HG02623 (cell line): Measurements from ENCODE around the gene CCT6B.
"Not testable (repeated sequence)": the region's sequence is repeated elsewhere in the genome, so short reads cannot be mapped to it uniquely, and the experiment has no call there.

Source experiments
- ATAC-seq: cut with Tn5 transposase; IDR thresholded peaks from one replicate; pipeline ENCODE4 v1.9.1; 2021; ENCODE audit warnings: moderate library complexity; ENCODE audit not compliant: unreplicated experiment

Gene CCT6B

DNA sequence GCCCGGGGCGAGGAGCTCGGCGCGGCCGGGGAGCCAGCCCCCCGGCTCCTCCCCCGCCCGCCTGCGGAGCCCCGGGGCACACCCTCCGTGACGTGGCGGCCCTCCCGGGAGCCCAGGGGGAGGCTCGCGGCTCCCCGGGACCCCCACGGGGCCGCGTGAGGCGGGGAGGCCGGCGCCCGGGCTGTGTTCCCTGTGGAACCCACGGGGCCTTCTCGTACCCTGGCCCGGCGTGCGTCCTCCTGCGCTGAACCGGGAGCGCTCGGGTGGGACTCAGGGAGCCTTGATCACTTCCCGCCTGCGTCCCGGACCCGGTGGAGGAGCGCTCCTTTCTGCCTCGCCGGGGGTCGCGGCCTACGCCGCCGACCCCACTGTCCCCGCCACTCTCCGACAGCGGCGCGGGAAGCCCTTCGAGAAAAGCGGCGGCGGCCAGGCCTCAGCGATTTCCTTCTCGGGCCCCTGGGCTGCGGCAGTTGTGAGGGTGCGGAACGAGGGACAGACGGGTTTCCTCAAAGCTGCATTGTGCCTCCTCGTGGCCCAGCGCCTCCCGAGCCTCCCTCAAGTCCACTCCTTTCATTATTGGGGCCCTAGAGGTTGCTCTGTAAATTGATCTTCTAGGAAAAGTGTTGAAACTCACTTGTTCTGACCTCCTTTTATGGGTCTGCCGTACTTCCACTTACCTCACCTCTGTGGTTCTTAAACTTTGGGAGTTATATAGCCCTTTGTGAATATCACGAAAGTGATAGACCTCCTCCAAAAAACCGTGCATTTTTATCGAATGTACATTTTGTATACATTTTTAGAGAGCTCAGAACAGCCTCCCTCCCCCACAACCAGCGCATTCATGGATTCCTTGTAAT lies 19.6 kb upstream of the CCT6B start:
- ATAC-seq: peak; percentile 79

DNA sequence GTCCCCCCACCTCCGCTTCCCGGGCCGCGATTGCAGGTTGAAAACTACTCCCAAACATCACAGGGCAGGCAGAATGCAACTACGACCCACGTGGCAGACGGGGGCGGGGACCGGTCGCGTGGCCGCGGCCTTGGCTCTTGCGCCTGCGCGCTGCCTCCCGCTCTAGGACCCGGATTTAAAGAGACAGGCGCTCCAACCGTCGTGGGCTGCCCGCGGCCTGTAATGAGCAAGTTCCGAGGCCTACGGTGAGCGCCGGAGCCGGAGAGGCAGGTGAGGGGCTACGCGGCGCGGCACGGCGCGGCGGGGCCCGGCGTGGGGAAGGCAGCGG lies 19.1 kb upstream of the CCT6B start, which contains the start of gene LIG3:
Gene LIG3, plus strand, starts transcription at position 160 of the 328 bp plus-strand sequence. CDS start 2,494 bp downstream, outside the sequence.
- peak; percentile 70 for ATAC-seq

DNA sequence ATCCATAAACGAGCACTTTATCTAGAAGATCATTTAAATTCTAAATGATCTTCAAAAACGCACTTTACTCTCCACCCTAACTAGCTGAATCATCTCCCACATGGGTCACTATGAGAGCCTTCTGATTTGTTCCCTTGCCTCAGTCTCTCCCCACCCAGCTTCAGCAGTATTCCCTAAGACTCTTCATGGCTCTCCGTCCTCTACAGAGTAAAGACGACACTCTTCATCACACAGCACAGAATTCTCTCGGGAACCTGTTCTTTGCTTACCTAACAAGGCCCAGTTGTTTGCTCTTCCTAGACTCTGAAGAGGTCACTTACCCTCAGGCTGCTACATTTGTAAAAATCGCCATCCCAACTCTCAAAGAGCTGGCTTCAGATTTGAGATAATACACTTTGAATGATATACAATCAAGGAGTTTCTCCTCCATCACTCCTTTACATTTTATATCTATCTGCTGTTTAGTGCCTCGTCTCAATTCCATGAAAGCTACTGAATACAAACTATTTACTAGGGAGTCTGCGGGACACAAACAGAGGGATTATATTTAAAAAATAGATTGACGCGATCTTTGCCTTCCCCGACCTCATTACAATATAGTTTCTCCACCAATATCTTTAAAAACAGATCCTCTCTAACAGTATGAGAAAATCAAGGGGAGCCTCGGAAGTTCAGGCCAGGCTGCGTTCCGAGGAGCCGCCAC lies 18.5 kb upstream of the CCT6B start:
- ATAC-seq: no peak

DNA sequence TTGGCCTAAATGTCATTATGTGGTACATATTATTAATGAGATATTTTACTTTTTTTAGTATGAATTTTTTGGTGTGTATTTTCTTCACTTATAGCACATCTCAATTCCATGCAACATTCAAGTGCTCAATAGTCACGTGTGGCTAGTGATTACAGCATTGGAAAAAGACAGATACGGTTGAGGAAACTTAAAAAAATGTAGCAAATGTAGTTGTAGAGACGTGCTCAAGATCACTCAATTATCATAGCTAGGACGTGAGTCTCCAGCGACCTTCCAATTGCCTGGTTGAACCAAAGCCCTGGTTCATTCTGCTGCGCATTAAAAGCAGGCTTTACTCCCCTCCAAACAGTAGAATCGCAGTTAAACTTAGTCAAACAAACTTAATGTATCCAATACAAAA lies 17.9 kb upstream of the CCT6B start:
- no peak for ATAC-seq

DNA sequence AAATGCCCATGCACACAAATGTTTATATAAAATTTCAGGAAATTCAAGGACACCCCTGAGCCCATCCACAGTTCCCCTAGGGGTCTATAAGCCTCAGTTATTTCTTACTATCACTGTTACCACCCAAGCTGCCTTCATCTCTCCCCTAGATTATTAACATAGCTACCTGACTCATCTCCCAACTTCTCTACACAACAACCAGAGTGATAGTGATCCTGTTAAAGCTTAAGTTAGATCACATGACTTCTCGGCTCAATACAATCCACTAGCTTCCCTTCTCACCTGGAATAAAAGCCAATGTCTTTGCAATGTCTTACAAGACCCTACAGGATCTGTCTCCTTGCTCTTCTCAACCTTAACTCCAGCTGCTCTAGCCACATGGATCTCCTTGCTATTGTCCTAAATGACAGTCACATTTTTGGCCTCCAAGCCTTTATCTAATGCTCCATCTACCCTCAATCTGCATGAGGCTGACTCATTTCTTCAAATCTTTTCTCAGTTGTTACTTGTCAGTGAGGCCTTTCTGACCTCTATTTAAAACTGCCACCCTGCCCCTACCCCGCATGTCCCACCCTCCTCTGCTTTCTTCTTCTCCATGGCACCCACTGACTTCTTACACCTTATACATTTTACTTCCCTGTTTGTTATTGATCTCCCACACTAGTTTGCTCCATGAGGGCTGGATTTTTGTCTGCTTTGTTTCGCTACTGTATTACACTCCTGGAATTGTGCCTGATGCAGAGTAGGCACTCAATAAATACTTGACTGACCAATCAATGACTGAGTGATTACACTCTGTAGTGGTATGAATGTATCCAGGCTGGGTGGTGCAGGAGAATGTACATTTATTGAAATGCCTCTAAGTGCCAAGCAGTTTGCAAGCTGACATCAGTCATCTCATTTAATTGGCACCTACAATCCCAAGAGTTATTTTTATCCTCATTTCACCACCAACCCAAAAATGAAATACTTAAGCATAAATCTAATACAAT lies 13.8 kb upstream of the CCT6B start:
- ATAC-seq: no peak

DNA sequence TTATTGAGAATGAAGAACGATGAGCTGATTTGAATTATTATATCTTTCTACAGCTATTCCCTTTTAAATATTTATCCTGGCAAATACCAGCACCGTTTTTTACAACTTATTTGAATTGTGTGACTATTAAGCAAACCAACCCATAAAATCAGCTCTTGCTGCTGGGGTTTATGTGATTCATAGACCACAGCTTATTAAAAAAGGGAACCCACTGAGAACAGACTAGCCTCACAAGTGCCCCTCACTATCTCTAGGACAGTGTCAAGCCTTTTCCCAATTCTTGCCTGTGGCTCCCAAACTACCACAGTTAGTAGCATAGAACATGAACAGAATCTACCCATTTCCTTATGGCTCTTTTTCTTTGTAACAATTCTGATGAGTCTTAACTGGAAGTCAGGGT lies 12.9 kb upstream of the CCT6B start:
- no peak for ATAC-seq

DNA sequence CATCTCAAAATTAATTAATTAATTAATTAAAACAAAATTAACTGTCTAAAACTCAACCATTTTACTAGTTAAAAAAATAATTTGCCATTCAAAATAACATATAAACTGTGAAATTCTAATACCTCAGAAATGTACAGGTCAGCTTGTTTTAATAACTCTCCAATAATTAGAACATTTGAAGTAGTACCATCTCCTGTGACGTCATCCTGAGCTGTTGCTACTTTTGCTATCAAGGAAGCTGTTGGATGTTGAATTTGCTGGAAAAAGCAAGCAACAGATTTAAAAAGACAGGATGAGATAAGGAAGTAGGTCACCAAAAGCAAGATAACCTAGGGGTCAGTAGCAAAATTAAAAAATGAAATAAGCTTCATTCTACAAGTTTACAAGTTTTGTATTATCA lies 2.8 kb downstream of the CCT6B start:
- no peak for ATAC-seq

DNA sequence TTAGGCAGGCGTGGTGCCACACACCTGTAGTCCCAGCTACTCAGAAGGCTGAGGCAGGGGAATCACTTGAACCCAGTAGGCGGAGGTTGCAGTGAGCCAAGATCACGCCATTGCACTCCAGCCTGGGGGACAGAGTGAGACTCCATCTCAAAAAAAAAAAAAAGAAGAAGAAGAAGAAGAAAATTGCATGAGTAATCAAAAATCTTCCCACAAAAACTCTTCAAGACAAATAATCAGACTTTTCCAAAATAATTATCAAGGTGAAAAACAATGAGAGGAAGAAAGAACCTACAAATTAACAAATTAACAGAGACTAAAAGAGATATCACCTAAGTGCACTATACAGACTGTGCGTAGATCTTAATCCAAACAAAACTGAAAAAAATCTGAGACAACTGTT lies 10.5 kb downstream of the CCT6B start:
- not testable (repeated sequence) for ATAC-seq

DNA sequence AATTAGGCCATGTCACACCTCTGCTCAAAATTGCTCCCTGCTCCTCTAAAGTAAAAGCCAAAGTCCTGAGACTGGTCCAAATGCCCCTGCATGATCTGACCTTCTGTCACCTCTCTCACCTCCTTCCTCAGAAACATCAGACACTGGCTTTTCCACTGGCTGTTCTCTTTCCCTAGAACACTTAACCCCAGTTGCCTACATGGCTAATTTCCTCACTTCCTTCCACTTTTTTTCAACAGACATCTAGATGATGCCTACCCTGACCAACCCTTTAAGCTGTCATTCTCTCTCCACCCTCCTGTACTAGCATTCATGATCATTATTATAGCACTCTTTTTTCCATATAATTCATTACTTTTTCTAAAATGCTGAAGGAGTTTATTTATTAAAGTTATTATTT lies 31.0 kb downstream of the CCT6B start:
- ATAC-seq: no peak

DNA sequence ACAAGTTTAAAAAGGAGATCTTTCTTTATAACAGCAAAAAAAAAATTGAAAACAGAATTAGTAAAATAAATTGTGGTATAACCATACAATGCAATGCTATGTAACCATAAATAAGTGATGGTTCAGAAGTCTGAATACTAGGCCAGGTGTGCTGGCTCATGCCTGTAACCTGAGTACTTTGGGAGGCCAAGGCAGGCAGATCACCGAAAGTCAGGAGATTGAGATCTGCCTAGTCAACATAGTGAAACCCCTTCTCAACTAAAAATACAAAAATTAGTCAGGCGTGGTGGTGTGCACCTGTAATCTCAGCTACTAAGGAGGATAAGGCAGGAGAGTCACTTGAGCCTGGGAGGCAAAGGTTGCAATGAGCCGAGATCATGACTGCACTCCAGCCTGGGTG lies 34.6 kb downstream of the CCT6B start:
- ATAC-seq: no peak

DNA sequence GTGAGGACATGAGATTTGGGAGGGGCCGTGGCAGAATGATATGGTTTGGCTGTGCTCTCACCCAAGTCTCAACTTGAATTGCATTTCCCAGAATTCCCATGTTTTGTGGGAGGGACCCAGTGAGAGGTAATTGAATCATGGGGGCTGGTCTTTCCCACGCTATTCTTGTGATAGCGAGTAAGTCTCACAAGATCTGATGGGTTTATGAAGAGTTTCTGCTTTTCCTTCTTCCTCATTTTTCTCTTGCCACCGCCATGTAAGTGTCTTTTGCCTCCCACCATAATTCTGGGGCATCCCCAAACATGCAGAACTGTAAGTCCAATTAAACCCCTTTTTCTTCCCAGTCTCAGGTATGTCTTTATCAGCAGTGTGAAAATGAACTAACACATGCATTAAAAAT lies 40.6 kb downstream of the CCT6B start:
- no peak for ATAC-seq

DNA sequence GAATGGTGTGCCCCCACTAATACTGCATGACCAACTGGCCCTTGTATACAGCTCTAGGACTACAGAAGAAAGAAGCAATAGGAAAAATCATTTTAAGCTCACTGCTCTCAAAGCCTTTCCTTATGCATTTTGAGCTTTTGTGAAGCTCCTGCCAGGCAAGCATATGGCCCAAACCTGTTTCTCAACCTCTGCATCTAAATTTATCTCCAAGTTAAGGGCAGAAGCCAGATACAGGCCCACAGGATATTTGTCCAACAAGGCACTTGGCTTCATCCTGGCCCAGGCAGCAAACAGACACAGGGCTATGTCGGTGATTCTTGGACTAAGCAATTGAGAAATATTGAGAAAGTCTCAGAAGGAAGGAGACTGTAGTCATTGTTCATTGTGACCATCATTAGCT lies 43.9 kb downstream of the CCT6B start:
- ATAC-seq: no peak

DNA sequence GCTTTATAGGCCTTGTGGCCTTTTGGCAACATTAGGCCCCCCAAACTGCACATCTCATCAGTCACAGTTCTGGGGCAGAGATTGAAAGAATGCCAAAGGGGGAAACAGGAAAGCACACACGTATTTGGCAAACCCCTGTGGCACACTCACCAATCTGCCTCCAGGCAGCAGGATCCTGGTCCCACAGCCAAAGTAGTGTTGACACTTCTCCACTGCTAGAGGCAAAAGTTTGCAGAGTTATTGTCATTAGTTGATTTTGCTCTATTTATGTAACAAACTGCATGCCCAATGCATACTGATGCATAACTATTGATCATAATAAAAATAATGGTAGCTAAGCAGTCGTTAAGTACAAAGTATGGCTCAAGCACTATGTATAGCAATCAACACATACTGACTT lies 45.1 kb downstream of the CCT6B start:
- no peak for ATAC-seq

DNA sequence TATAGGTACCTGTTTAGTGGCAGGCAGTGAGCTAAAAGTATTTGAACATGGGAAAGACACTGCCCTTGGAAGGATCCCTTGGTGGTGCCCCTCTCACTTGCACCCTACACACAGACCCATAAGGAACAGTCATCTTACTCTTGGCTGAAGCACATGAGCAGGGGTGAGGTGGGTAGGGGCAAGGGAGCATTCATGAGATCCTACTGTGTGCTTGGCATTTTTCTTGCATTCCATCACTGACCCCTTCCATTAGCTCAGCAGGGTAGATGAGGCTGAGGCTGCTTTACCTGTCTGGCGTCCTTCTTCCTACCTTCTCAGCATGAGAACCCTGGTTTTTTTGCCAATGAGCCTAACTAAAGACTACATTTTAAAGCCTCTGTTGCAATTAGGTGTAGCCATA lies 48.3 kb downstream of the CCT6B start:
- ATAC-seq: no peak

DNA sequence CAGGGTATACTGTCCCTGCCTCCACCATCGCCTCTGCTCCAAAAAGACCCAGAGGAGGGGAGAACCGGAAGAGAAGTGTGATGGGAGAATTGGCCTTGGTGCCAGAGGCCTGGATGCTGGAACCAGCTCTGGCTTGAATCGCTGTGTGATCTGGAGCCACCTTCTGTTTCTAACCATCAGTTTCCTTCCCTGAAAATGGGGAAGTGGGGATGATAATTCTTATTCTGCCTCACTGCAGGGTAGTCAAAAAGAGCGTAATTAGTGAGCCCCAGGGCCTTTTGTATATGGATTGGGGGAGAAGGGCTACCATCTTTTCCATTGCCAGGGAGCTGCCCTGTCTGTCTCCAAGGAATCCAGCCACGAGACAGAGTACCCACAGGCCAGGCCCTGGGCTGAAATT lies 52.2 kb downstream of the CCT6B start:
- no peak for ATAC-seq

DNA sequence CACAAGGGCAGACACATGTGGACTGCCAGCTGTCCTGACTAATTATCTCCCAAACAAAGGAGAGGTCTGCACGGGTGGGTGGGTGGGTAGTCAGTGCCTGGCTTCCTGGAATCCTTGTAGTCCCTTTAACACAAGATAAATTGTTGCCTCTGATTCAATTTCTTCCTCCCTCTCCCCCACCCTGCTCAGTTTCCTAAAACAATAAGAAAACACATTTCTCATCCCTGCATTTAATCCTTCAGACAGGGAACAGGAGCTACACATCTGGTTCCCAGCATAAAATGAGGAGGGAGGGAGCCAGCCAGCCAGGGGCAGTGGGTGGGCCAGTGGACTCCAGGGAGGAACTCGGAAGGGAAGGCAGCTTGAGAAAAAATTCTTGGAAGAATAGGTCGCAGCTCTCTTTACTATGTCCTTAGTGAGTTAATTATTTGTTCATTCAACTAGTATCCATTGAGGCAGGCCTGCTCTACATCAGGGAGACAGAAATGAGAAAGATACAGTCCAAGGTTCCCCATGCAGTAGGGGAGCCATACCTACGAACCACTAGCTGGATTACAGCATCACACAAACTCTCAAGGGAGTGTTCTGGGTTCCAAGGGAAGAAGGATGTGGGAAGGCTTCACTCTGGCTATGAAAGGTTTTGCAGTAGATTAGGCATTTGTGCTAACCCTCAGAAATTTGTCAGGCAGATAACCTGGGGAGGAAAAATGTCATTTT lies 58.3 kb downstream of the CCT6B start:
- no peak for ATAC-seq

DNA sequence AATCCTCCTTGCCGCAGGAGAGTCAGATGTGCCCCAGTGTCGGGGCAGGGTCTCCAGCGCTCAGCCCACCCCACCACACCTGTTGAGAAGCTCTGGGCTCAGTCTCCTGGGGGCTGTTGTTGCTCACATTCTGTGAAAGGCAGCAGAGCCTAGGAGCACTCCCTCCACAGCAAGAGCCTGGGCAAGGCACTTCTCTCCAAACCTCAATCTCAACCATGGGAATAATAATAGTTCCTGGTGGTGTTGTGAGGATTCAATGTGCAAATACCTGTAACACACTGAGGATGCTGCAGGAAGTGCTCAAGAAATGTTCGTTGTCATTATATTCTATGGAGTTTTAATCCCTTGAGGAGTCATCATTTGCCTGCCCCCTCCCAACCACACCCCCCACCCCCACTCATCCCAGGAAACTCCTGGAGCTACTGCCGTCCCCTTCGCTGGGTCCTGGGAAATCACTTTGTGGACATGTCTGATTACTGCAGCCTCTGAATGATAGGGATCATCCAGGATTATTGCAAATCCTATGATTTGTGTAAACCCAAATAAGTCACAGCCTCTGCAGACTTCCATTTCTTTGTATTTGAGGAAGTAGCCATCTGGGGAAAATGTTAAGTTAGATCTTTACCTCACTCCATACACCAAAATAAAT lies 61.5 kb downstream of the CCT6B start:
- no peak for ATAC-seq

DNA sequence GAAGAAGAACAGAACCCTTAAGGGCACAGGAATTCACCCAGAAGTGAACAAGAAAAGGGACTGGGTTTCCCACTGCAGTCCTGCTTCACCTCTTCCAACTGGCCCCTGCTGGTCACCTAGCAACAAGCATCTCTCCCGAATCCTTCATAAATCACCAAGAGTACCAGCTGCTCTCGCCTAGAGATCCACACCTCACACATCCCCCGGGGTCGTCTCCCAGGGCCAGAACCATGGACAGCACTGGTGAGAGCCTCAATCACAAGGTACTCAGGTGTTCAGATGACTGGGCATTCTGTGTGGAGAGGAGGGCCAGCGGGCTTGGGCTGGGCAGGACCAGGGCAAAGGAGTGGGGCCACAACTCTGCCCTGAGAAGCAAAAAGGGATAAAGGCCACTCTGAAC lies 65.9 kb downstream of the CCT6B start:
- ATAC-seq: no peak

DNA sequence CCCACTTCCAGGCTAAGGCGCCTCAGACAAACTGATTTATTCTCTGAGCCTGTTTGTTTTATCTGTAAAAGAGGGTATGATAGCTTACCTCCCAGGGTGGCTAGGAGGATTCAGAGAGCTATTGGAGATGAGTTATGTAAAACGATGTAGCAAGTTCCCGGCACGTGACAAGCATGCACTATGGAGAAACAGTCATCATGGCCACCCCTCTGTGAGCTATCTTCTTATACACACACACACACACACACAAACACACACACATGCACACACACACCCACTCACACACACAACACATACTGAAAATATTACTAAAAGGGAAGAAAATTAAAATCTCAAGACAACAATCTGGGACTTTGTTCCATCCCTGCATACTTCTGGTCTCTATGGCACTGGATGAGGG lies 66.3 kb downstream of the CCT6B start:
- no peak for ATAC-seq
